GM19324 (cell line): ENCODE measurements around the gene SPOCD1.
A peak's percentile ranks its signal among the peaks of the same experiment; 100 is the strongest.

Experiments
- ATAC-seq: cut with Tn5 transposase; IDR thresholded peaks from one replicate; pipeline ENCODE4 v1.9.1; 2021; ENCODE audit warnings: mild to moderate bottlenecking, moderate library complexity; ENCODE audit not compliant: unreplicated experiment, low FRiP score

Gene SPOCD1

DNA sequence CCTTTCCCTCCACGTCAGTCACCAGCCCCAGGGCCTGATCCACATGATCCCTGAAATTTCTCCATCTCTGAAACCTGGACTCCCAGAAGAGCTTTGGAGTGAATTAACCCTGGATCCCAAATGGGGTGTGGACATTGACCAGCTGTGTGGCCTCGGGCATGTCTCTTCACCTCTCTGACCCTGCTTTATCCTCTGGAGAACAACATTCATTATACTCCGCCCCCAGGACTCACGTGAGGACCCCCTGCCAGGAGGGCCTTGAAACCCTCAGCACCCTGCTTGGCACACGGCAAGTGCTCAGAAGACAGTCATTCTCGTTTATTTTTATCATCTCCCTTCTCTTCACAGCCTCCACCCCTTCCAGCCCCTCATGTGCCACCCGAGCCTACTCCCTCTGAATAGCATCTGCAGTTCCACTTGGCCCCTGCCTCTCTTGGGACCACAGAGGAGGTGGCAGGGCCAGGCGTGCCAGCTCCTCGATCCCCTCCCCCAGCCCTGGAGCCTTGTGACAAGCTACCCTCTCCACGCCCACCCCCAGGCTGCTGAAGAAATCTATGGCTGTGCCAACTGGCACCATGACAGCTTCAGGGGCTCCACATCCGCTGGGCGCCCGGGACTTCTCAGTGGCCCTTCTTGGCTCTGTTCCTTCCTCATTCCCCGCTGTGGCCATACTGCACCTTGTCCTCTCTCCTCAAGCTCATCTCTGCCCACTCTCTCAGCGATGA lies 69.7 kb downstream of the SPOCD1 start:
- ATAC-seq, result no peak

DNA sequence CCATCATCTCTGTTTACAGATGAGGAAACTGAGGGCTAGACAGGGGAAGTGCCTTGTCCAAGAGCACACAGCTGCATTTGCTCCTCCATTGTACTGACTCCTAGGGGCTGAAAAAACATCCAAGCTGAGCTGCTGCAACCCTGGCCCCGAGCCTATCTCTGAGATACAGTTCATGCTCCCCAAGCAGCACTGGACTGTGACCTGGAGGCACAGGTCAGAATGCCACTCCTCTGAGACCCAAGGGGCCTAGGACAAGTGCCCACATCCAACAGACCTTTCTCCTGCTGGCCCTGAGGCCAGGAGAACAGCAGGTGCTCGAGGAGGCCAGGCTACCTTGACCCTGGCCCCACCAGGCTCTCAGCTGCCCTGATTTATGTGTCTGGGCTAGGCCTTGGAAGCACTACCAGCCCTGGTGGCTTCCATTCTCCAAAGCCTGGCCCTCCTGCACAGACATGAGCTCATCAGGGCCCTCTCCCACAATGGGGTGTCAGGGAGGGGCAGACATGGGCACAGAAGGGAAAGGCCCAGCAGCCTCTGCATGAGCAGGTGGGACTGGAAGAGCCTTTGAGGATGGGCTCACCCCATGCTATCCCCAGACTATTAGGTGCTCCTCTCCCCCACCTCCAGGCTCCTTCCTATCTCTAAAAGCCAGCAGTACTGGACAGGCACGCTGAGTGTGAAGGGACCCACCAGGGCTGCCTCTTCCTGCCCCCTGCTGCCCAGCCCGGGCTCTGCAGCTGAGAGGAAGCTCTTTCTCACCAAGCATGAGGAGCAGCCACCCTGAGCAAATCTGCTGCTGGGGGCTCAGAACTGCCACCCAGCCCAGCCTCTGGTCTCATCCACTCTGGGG lies 70.5 kb downstream of the SPOCD1 start:
- no peak for ATAC-seq

DNA sequence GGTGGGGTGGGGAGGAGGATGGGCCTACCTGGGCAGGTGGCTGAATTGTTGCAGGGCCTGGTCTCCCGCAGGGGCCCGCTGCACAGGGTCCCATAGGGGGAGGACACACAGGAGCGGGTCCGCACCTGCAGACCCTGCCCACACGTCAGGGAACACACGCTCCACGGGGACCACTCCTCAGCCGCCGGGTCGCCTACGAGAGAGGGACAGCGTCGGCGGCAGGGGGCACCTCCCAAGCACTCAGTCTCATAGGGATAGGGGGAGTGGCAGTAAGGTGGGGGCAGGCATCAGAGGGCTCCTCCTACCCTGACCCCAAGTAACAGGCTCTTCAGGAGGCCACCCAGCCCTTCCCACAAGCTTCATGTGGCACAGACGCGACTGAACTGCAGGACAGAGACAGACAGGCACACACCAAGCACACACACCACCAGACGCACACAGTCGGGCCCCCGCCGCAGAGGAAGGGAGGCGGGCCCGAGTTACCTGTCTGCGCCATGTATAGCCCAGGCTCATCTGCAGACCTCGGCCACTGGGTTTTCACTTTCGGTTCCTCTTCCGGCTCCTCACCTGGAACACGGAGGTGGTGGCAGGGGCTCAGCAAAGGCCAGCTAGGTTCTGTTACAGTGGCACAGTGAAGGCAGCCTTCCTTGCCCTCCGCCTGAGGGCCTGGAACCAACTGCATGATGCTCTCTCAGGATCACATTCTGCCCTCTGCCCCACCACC lies 71.5 kb downstream of the SPOCD1 start:
- peak; percentile 55 for ATAC-seq

DNA sequence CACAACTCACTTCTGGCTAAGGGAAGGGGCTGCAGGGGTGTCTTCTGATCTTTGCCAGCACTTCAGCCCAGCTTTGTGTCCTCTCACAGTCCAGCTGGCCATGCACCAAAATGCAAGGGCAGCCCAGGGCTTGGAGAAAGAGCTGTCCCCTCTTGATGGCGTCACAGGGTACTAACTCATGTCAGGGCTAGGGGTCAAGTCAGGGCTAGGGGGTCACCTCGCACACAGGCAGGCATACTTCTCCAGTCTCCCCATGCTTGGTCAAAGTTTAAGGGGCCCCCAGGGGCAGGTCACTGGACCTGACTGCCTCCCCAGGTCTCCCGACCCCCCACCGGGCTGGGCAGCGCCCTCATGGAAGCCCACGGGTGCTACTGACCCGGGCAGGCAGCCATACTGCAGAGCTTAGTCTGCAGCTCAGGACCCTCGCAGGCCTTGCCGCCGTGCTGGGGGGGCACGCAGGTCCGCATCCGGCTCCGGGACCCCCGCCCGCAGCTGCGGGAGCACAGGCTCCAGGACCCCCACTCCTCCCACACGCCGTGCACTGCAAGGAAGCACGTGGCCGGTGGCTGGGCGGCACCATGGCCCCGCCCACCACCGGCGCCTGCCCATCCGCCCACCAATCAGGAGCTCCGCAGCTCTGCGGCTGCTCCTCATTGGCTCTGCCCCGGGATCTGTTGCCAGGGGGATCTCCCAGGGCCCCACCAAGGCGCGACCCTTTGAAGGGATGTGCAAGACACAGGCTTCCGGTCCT lies 73.2 kb downstream of the SPOCD1 start:
- ATAC-seq, result no peak
